Endometrial microvascular endothelial cells (primary cell): ENCODE data around the gene EFR3B. TPM values are rescaled to one million over a fixed set of nuclear protein-coding genes. Genes with fewer than 3 reads are reported as not detected.
"Not testable (repeated sequence)": the region's sequence is repeated elsewhere in the genome, so short reads cannot be mapped to it uniquely, and the experiment has no call there.

Experiments
- in situ Hi-C: cut with HindIII; loops from 2 replicates; pipeline ENCODE4 v1.10.0; 2017; ENCODE audit warnings: low sequenced_read_pairs, low pct_unique_long_range_greater_than_20kb; ENCODE audit errors: inconsistent ontology term
- total RNA-seq: library from RNA; depleted of rRNA; stranded (reverse); fragments of >200 nt; gene quantifications from one replicate; pipeline ENCODE4 v1.2.3, GENCODE V29; 2015; ENCODE audit errors: inconsistent ontology term

Gene EFR3B
- total RNA-seq, 1 donor from 2014 or later = 0.65 TPM

DNA sequence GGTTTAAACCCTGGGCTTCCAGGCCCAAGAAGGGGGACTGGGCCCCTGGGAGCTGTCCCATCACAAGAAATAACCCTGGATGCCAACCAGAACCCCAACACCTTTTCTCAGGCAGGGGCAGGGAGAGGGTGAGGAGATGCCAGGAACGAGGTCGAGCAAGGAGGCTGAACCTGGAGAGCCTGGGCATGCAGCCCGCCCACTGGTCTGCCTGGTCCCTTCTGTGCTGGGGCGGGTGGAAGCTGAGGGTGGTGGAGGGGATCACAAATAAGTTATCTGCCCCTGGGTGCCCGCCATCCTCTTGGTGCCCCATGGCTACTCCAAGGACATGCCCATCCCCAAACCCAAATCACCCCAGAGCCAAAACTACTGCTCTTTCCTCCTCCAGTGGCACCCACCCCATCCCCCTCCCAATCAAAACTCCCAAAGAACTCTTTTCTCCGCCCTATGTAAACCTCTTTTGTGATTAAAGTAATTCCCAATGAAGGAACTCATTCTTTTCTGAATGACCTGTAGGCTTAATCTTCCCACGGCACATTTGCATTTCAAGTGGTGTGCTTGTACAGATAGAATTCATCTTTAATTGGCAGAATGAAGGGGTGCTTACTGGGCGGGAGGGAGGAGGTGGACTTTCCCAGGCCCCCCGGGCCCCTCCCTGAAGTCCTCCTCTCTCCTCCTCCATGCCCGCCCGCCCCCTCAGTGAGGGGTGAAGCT is 47.9 kb downstream of the EFR3B start:
- in situ Hi-C loops = no loop called here

DNA sequence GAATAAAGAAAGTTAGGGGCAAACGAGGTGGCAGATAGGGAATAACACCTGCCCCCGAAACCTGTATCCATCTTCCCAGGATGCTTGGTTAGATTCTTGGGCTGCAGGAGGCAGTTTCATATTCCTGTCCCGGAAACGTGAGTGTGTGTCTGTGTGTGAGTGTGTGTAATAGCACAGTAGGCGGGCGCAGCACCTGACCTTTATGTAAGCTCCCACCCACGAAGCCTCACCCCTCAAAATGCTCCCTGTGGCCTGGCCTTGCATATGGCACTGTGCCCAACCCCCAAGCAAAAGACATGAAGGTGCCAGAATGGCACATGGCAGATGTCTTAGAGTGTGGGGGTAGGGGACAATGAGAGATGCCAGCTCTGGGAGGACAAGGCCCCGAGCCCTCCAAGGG is 48.9 kb downstream of the EFR3B start:
- in situ Hi-C loops = no loop called here

DNA sequence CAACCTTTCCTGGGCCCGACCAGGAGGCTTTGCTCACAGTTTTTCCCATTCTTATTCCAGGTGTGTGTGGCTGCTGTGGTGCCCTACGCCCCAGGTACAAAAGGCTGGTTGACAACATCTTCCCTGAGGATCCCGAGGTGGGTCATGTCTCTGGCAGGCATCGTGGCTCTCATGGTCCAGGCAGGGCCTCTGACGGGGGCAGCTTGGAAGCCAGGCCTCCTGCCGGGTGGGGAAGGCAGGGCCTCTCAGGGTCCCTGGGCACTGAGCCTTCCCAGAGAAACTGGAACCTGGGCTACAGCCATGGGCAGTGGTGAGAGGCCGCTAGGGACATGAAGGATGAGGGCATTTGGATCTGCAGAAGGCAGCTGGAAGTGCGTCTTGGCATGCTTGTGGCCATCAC is 49.4 kb downstream of the EFR3B start:
- in situ Hi-C loops = no loop called here

DNA sequence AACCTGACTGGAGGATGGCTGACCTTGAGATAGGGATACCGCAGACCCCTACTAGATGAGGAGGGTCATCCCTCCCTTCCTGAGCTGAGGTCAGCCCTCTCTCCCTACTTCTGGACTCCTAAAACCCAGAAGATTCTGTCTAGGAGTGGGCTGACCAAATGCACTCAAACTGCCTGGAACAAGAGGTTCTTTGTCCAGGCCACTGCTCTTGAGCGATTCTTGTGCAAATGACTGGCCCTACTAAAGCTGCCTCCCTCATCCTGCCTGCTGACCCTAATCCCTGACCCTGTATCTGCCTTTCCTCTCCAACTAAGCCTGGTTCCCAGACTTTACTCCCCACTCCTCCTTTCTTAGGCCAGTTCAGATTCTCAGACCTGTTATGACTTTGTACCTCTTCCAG is 56.2 kb downstream of the EFR3B start:
- in situ Hi-C loops = no loop called here

DNA sequence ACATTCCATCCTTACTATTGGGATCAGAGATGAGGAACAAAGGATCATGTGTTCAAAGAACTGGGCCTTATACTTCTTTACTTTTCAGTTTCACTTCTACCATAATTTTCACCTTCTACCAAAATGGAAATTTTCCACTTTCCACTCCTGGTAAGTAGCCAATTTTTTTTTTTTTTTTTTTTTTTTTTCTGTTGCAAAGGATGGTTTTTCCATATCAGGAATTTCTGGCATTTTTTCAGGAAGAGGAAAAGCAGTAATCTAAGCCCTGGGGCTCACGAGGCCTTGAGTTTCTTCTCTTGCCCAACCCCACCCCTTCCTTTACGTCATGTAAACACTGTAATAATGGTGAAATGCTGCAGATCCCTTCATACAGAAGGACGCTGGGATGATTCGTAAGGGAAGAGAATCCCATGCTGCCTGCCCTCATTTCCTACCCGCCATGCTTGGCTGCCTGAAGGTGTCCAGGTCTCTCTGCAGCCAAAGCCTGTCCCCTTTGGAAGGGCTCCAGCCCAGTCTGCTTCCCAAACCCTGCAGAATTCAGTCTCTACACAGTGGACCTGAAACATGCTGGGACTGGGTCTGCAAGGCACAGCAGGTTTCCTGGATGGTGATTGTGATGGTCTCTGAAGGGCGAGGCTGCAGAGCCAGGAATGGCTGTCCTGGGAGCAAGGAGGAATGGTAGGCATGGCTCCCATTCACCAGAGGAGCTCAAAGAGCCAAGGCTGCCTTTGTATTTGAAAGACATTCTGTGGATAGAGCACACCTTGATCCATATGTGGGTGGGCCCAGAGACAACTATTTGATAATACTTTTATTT is 57.0 kb downstream of the EFR3B start:
- in situ Hi-C loops = no loop called here

DNA sequence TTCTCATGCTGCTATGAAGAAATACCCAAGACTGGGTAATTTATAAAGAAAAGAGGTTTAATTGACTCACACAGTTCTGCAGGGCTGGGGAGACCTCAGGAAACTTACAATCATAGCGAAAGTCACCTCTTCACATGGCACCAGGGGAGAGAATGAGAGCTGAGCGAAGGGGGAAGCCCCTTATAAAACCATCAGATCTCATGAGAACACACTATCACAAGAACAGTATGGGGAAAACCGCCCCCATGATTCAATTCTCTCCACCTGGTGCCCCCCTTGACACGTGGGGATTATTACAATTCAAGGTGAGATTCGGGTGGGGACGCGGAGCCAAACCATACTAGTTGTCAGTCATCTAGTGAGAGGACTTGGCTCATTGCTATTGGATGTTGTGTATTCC is 60.5 kb downstream of the EFR3B start:
- in situ Hi-C loops = not testable (repeated sequence)

DNA sequence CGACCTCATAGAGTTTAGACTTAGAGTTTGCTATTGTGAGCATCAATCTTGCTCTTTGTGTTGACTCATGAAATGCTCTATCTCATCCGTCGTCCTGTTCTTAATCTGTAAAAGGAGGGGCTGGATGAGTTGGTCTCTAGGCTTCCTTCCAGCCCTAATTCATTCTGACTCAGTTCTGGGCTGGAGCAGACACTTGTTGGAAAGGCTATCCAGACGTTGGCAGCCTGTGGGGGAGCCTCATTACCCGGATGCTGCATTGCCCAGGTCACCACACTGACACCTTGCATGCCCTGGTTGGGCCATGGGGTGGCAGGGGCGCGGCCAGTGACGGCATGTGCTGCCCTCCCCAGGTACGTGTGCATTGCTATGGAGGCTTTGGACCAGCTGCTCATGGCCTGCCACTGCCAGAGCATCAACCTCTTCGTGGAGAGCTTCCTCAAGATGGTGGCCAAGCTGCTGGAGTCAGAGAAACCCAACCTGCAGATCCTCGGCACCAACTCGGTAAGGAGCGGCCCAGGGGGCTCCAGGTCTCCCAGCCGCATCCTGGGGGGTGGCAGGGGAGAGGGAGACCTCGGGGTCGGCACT is 61.5 kb downstream of the EFR3B start:
- in situ Hi-C loops = no loop called here

DNA sequence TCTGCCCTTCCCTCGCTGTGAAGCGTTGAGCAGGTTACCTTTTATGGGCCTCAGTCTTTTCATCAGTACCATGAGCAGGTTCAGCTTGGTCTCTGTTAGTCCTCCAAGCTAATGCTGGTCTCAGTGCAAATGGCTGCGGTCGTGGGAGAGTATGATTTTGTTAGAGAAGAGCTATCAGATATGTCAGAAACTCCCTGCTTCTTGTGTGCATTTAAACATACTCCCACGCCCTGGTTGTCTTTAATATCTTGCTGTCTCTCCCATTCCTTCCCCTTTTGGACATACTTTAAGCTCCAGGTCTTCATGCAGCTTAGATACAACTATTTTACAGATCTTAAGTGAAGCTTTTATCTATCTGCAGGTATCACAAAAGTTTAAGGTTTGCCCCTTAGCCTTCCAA is 62.9 kb downstream of the EFR3B start:
- in situ Hi-C loops = no loop called here

DNA sequence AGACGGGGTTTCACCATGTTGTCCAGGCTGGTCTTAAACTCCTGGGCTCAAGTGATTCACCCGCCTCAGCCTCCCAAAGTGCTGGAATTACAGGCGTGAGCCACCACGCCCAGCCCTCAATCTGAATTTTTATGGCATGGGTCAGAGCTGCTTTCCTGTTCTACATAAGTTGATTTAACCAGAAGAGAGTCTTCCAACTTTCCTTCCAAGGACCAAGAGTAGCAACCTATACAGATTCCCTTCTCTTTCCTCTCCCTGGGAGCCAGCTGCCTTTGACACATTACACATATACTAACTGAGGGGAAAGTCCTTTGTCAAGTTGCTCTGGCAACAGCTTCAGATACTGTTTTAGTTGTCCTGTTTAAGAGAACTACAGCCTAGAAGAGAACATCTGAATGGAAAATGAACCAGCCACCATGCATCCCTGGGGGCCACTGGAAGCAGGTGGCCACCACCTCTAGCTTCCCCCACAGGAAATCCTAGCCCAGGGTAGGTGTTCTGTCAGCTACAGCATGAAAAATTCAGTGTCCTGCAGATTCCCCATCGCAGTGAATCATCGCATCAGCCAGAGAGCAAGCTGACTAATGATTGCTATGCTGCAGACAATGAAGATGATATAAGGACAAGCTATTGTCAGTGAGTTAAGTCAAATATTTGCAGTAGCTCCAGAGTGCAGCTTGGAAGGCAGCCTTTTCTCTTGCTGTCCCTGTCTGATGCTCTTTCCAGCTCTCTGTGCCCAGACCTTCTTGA is 63.6 kb downstream of the EFR3B start:
- in situ Hi-C loops = no loop called here

DNA sequence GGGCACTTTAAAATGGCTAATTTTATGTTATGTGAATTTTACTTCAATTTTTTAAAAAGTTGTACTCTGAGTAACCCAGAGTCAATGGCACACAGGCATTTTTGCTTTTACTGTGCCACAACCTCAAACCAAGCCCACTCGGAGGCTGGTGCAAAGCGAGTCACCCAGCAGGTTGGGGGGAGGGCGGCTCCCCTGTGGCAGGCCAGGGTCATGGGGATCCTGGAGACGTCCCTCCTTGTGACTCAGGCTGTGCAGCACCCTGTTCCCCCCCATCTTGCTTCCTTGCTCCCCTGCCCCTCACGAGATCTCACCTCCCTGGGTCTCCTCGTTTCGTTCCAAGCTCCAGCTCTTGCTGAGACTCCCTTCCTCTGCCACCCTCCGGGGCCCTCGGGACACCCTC is 67.9 kb downstream of the EFR3B start:
- in situ Hi-C loops = no loop called here

DNA sequence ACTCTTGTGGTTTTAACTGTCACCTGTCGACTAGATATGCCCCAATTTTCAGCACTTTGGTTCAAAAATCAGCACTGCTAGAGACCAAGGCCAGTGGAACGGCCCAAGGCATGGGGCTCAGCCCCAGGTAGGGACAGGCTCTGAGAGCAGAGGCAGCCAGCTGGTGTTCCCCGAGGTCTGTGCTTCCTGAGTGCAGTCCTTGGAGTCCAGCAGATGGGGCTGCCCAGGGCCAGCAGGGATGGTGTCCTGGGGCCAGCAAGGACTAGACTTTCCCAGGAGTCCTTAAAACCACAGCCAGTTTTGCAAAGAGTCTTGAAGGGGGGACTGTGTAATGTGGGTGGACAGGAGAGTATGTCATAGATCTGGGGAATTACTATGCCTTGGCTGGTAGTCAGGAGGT is 70.2 kb downstream of the EFR3B start:
- in situ Hi-C loops = no loop called here

DNA sequence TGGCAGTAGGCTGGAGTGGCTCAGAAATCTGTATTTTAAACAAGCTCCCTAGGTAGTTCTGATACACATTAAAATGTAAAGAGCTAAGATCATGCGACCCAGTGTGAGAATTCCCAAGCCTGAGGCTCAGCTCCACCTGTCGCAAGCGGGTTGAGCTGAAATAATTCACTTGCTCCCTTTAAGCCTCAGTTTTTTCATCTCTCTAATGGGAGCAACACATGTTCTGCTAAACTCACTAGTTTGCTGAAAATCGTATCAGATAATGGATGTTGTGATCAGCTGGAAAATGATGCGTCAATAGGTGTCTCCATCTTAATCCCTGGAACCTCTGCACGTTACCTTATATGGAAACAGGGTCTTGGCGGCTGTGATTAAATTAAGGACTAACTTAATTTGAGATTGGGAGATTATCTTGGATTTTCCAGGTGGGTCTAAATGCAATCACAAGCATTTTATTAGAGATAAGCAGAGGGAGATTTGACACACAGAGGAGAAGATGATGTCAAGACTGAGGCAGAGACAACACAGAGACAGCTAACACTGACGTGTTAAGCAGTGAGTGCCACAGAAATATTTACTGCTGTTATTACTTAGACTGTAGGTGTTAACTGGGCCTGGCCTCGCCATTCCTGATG is 73.5 kb downstream of the EFR3B start:
- in situ Hi-C loops = no loop called here

DNA sequence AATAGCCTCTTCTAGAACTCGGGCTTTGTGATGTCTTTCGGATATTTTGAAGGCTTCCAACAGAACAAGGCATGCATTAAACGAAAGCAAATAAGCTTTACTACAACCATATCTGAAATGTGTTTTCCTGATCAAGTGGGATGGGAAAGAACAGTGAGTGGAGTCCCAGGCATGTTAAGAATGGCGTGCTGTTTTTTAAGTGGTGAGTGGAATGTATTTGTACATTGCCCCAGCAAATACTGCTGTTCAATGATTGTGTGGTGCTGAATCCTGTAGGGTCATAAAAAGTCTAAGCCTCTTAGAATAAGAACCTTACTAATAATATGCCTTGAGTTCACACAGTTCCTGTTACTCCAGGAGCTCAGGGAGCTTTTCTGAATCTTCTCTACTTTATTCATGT is 74.0 kb downstream of the EFR3B start:
- in situ Hi-C loops = no loop called here

DNA sequence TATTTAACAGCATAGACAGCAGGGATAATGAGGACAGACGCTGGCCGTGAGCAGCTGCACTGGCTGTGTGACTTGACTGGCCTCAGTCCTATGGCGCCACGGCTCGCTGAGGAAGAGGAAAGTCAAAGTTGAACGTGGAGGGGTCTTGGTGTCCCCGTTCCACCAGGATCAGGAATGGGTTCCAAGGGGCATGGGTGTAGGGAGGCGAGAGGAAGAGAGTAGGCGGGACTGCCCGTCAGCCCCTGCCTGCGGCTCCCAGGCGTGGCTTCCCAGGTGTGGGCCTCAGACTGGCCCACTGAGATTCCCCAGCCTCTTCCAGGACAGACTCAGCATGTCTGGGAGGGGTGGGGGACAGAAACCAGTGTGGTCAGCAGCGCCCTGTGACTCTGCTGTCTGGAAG is 75.1 kb downstream of the EFR3B start:
- in situ Hi-C loops = no loop called here

DNA sequence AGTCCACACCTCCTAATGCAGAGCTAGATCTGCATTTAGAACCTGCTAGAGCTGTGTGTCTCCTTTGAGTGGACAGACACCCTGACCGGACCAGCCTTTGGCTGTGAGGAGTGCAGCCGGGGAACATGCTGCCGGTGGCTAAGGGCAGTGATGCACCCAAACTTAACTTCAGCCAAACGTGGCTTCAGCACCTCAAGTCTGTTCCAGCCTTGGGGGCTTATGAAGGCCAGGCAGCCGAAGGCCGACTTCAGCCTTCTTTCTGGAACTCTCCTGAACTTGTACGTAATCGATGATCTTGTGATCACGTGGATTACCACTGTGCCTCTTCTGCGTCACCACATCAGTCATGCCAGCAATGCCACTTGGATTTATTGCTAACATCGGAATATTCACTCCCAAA is 77.4 kb downstream of the EFR3B start:
- in situ Hi-C loops = no loop called here

DNA sequence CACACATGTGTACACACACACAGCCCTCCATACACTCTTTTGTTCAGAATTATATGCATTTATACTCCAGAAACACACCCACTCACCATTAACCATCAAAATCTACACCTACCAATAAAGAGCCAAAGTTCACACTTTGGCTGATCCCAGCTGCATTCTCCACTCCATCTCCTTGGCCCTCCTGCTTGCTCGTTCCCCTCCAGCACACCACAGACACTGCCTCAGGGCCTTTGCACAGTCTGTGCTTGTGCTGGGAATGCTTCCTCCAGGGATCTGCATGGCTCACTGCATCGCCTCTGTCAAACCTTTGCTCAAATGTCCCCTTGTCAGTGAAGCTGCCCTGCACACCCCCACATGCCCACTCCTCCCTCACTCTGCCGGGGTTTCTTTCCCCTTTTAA is 80.5 kb downstream of the EFR3B start:
- in situ Hi-C loops = no loop called here

DNA sequence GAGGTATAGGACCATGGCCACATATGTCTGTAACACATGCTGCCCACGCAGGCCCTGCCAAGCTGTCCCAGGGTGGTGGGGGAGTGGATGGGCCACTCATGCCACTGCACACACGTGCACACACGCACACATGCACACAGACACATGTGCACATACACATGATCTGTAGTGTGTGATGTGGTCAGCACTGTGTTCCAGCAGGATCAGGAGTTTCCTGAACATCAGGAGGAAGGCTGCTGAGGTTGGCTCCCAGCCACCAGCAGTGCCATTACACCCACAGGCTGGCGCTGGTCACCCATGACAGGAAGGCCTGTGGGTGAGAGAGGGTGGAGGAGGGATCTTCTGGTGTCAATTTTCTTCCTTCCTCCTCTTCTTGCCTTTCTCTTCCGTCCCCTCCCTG is 81.8 kb downstream of the EFR3B start:
- in situ Hi-C loops = no loop called here

DNA sequence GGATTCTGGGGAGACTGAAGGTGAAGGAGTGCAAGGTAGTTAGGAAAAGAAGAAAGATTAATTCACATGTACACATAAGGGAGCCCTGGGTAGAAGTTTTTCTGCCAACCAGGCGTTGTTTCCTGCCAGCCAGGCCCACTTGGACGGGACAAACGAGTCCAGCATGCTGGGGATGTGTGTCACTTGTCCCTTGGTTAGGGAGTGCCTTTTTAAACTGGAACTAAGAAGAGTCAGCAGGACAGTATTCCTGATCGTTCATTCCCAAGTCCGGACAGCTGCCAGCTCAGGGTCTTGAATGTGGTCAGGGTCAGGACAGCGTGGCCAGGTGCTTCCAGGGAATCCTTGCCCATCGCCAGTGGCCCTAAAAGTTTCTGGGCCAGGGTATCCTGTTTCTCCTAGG is 83.3 kb downstream of the EFR3B start:
- in situ Hi-C loops = no loop called here

DNA sequence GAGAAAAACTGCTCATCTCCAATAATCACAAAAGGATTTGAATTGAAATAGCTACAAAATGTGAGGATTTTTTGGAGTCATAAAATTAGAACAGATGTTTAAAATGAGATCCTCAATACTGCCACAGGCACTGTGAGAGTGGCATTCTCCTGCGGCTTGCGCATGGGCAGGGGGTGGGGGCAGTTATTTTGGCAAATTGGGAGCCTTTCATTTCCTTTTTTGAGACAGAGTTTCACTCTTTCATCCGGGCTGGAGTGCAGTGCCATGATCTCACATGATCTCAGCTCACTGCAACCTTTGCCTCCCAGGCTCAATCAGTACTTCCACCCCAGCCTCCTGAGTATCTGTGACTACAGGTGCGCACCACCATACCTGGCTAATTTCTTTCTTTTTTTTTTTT is 84.1 kb downstream of the EFR3B start:
- in situ Hi-C loops = no loop called here
